Left lung (tissue), 10 donors: ENCODE data around the gene DDI2. TPM values are rescaled to one million over a fixed set of nuclear protein-coding genes. Genes with fewer than 3 reads are reported as not detected.

Source experiments
- ATAC-seq: fragments of 200-7000 bp; cut with Tn5 transposase; one replicate; pipeline ENCODE4 v1.9.1; 2020; ENCODE audit warnings: moderate library complexity
- DNase-seq, 4 donors: peaks; one replicate each; pipeline ENCODE4 v3.0.0-alpha.2; 2013 to 2020
- H3K27ac ChIP-seq, 2 donors: fragments of 200-600 bp; sonication (generic) in 1 of 2; one replicate each; pipeline versions ENCODE4 v1.5.0 to v1.8.0; 2020 to 2021
- H3K27me3 ChIP-seq, 2 donors: fragments of 200-600 bp; sonication (generic) in 1 of 2; one replicate each; pipeline versions ENCODE4 v1.5.0 to v1.8.0; 2020 to 2021
- H3K36me3 ChIP-seq, 2 donors: fragments of 200-600 bp; sonication (generic) in 1 of 2; one replicate each; pipeline versions ENCODE4 v1.5.0 to v1.8.0; 2020 to 2021
- H3K4me1 ChIP-seq, 2 donors: fragments of 200-600 bp; one replicate each; pipeline ENCODE4 v1.8.0; 2021
- H3K4me3 ChIP-seq, 2 donors: fragments of 200-600 bp; sonication (generic) in 1 of 2; one replicate each; pipeline versions ENCODE4 v1.5.0 to v1.8.0; 2020 to 2021; ENCODE audit warnings: mild to moderate bottlenecking in 1 of 2
- H3K9me3 ChIP-seq, 2 donors: fragments of 200-600 bp; sonication (generic) in 1 of 2; one replicate each; pipeline versions ENCODE4 v1.5.0 to v1.8.0; 2020 to 2021
- intact Hi-C, 2 donors: fragments of 100-400 bp; cut with DNase I; formaldehyde crosslinking; loops; one replicate each; pipeline versions ENCODE4 v1.11.2 to v1.14.2; 2022
- polyA plus RNA-seq, 6 donors: library from polyadenylated mRNA; unstranded; fragments of 120-200 nt; gene quantifications; one replicate each; pipeline ENCODE4 v1.2.1, GENCODE V29; 2013; ENCODE audit not compliant: insufficient read length in 6 of 6
- total RNA-seq, 2 donors: library from RNA; stranded (reverse); fragmentation: NEBNext Ultra II Directional; extraction: Animal tissue kit (Norgen Biotek cat#: 25700); gene quantifications; one replicate each; pipeline ENCODE4 v1.2.1, GENCODE V29; 2021
- TF ChIP-seq, protein P1 (sequence below), 2 donors: fragments of 200-600 bp; sonication (generic) in 1 of 2; IDR thresholded peaks; one replicate each; pipeline versions ENCODE4 v1.5.0 to v1.8.0; 2021; ENCODE audit warnings: antibody characterized with exemption in 2 of 2
- donor health status: DM: no; HTN: yes; CAD: no.
- donor health status: DM: no; HTN: no; CAD: no.

Gene DDI2
- total and polyA plus RNA-seq, 8 donors: 20.4 to 37.7 (median 22.6) TPM

DNA sequence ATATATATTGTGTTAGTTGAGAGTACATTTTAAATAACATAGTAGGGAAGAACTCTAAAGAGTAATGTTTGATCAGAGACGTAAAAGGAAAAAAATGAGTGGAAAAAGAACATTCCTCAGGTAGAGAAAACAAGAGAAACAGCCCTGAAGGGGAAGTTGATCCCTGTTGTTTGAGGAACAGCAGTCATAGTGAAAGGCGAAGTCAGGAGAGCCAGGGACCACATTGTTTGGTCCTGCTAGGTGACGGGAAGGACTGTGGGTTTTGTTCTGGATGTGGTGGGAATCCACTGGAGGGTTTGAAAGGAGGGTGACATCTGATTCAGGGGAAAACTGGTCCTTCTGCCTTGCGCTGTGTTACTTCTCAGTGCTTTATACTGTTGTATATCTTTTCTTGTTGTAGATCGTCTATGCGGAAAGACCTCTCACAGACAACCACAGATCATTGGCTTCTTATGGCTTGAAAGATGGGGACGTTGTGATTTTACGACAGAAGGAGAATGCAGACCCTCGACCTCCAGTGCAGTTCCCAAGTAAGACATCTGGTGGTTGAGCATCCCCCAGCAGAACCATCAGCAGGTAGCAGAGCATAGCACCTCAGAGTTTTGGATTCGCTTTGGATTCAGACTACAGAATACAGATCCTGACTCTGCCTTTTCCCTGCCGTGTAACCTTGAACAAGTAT is 9.2 kb downstream of the DDI2 start:
- Histone ChIP-seq H3K9me3 (no peaks in the 10 kb centered on the region), H3K4me3 (no peak overlapping the region), H3K27me3 (no peaks in the 10 kb centered on the region), H3K27ac (no peak overlapping the region), H3K4me1 (peaks cover 7 to 50% of the 10 kb centered on the region in 2 donors), H3K36me3 (peaks cover 0 to 46% of the 10 kb centered on the region in 2 donors)
- ATAC-seq: no peak
- TF ChIP-seq, protein P1, sequence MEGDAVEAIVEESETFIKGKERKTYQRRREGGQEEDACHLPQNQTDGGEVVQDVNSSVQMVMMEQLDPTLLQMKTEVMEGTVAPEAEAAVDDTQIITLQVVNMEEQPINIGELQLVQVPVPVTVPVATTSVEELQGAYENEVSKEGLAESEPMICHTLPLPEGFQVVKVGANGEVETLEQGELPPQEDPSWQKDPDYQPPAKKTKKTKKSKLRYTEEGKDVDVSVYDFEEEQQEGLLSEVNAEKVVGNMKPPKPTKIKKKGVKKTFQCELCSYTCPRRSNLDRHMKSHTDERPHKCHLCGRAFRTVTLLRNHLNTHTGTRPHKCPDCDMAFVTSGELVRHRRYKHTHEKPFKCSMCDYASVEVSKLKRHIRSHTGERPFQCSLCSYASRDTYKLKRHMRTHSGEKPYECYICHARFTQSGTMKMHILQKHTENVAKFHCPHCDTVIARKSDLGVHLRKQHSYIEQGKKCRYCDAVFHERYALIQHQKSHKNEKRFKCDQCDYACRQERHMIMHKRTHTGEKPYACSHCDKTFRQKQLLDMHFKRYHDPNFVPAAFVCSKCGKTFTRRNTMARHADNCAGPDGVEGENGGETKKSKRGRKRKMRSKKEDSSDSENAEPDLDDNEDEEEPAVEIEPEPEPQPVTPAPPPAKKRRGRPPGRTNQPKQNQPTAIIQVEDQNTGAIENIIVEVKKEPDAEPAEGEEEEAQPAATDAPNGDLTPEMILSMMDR (IDR thresholded peaks at IDR 0.05): no peak
- intact Hi-C loops: no loop called here
- DNase-seq: no peak

DNA sequence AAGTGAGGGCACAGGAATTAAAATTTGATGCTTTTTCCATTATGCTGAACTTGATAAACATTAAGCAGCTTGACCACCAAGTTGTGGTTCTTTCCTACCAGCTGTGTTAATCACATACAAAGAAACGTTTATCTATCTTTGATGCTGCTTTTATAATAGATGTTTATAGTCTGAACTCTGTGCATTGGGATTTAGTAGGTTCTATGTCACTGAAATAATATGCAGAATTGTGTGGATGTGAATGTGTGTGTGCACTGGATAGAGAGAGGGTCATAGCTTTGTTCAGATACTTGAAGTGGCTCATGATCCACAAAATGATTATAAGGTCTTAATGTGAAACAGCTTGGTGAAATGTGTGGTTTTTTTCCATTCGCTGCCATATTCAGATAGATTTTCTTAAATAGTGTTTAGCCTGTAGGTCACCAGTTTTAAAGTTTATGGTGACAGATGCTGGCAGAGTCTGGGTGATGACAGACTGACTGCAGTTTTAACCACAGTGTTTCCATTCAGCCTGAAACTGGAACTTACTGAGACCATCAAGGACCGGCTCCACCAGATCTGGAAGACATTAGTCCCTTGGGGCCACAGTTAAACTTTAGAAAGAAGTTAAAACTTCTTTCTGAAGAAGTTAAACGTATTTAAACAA is 10.2 kb downstream of the DDI2 start:
- DNase-seq (peak in 2 of 4 donors; percentile 70 to 71), ATAC-seq (peak; percentile 45)
- Histone ChIP-seq H3K4me3 (no peak overlapping the region), H3K4me1 (peaks cover 7 to 42% of the 10 kb centered on the region in 2 donors), H3K36me3 (peaks cover 0 to 56% of the 10 kb centered on the region in 2 donors), H3K27me3 (no peaks in the 10 kb centered on the region), H3K9me3 (no peaks in the 10 kb centered on the region), H3K27ac (no peak overlapping the region)
- TF ChIP-seq, protein P1 (IDR thresholded peaks at IDR 0.05): no peak
- intact Hi-C loops: no loop called here

DNA sequence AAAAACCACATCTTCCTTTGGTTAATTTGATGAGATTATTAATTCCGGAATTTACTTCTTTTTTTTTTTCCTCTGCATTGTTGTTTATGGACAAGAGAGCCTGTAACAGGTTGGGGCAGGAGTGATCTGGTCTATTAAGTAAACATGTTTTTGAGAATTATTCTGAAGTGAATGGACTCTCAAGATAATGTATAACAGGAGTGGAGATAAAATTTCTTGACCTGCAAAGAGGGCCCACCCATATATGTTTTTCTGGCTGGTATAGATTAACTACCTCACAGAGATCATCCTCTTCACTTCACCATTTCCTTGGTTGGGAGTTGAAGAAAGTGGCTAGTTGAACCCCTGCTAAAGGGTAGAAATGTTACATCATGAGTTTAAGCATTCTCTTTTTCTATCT is 10.7 kb downstream of the DDI2 start:
- Histone ChIP-seq H3K36me3 (peaks cover under 1 to 62% of the 10 kb centered on the region in 2 donors), H3K27ac (no peak overlapping the region), H3K9me3 (no peaks in the 10 kb centered on the region), H3K4me3 (no peak overlapping the region), H3K27me3 (no peaks in the 10 kb centered on the region), H3K4me1 (peaks cover 7 to 36% of the 10 kb centered on the region in 2 donors)
- TF ChIP-seq, protein P1 (IDR thresholded peaks at IDR 0.05): no peak
- no peak for DNase-seq
- intact Hi-C loops: no loop called here
- ATAC-seq: no peak

DNA sequence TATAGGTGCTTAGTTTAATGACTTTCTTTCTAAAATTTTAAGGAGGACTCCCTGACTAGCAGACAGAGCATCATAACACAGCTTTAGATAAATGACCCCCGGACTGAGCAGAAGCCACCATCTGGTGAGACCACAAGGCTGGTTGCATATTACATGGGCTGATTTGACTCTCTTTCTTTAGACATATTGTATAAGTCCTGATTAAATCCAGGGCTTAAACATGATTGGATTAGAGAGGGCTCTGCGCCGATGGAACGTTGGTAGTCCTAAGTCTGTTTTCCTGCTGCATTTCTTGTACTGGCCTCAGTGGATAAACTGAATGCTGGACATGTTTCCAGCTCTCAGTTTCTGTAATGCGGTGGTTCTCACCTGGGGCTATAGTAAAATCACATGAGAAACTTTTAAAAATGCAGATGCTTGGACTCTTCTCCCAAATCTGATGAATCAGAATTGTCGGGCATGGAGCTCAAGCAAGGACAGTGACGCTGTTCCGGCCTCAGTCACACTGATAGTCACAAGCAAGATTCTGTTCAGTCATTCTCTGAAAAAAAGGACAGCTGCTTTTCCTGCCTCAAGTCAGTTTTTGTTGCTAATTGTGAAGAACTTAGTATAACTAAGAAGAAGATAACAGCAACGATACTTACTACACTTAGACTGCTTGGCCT is 16.6 kb downstream of the DDI2 start:
- no peak for ATAC-seq
- Histone ChIP-seq H3K36me3 (peaks cover 2 to 98% of the 10 kb centered on the region in 2 donors), H3K4me3 (no peak overlapping the region), H3K4me1 (no peaks in the 10 kb centered on the region), H3K27me3 (no peaks in the 10 kb centered on the region), H3K27ac (no peak overlapping the region), H3K9me3 (no peaks in the 10 kb centered on the region)
- intact Hi-C loops: no loop called here
- no peak for DNase-seq
- TF ChIP-seq, protein P1 (IDR thresholded peaks at IDR 0.05): no peak

DNA sequence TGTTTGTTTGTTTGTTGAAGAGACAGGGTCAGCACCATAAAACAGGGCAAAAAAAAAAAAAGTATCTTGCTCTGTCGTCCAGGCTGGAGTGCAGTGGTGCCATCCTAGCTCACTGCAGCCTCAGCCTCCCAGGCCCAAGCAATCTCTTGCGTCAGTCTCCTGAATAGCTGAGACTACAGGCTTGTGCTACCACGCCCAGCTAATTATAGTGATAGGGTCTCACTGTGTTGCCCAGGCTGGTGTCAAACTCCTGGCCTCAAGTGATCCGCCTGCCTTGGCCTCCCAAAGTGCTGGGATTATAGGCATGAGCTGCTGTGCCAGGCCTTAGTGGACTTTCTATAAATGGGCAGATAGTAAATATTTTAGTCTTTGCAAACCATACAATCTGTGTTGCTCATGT is 19.2 kb downstream of the DDI2 start:
- Histone ChIP-seq H3K9me3 (no peaks in the 10 kb centered on the region), H3K36me3 (peaks cover 2 to 98% of the 10 kb centered on the region in 2 donors), H3K27me3 (no peaks in the 10 kb centered on the region), H3K4me3 (no peak overlapping the region), H3K27ac (no peak overlapping the region), H3K4me1 (peaks cover 0 to 8% of the 10 kb centered on the region in 2 donors)
- TF ChIP-seq, protein P1 (IDR thresholded peaks at IDR 0.05): no peak
- no peak for ATAC-seq
- intact Hi-C loops: no loop called here
- no peak for DNase-seq
